Activated CD4-positive, alpha-beta T cell treated with anti-CD3 and anti-CD28 coated beads for 24 hours (primary cell): ENCODE data around the gene RABGAP1.

Experiments used
- DNase-seq, 2 donors: peaks; one replicate each; pipeline ENCODE4 v3.0.0-alpha.2; 2020; ENCODE audit warnings: low read depth in 2 of 2

RABGAP1 gene

DNA sequence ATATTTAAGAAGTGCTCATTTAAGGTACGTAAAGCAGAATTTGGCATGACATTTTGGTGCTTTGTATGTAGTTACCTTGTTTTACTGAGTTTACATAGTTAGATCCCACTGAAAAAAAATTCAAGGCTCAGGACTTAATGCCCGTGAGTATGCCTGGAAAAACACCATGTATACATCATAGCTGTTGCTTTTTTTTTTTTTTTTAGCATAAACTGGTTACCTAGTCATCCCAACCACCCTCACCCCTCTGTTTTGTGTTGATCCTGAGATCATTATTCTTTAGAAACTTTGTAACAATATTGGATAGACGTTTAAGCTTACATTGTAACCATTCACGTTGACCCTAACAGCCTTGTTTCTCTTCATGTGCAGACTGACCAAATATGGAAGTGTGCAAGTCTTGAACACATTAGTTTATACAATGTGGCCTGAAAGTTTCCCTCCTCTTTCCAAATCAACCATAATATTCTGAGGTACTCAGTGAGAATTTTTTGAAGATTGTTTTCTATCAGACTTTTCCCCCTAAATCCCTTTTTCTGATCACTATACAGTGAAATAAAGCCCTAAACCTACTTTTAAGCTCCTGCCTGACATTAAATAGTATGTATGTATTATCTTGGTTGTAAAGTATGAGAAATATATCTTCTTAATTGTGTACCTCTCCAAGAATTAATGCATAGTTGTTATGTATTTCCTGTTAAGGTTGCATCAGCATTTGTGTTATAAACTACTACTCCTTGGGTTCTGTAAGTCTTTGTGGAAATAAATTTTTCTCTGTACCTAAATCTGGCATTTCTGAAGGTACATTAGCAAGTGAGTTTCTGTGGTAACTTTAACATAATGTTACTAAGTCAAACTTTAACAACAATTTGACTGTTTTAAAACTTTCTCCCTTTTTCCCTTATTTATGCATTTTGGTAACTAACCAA, 4.4 kb downstream of the RABGAP1 start:
- DNase-seq: no peak

DNA sequence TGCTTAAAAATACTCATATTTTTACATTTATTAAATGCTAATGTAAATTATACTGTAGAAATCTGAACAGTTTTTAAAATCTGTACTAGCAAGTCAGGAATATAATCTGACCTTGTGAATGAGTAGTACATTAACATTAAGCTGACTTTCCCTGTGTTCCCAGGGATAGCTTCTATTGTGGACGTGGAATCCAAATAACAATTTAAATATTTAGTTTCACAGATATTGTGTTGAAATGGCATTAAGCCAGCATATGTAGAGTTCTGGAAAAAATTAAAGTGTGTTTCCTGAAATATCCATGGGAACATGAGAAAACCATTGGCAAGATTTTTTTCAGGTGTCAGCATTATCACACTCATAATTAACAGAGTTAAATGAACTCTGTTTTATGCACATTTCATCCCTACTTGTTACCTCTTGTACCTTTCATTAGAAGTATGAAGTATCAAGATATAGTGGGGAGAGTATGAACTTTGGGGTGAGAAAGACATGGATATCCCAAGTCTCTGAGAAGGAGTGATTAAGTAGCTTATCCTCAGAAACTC, 5.7 kb downstream of the RABGAP1 start:
- DNase-seq: no peak

- DNase-seq: no peak
Observed at GRCh38 chr9:122948313-122948712, 7.5 kb downstream of the RABGAP1 start.

GRCh38 chr9:122949696-122950095, 8.9 kb downstream of the RABGAP1 start:
- no peak for DNase-seq

- no peak for DNase-seq
Observed at GRCh38 chr9:122950263-122950662, 9.4 kb downstream of the RABGAP1 start.

DNA sequence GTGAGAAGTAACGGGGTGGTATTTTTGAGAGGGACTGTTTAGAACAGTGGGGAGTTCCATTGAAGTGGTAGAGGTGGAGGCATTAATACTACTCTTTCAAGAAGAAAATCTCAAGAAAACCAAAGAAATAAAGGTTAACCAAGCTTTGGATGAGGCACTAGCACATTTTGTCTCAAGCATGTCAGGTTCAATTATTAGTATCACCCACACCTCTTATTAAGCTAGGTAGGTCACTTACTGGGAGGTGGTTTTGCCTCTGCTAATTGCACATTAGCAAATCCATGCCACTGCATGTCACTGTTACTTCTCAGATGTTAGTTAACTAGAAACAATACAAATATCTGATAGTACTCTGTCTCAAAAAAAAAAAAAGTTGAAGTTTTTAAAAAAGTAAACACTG, 10.2 kb downstream of the RABGAP1 start:
- DNase-seq: no peak

DNA sequence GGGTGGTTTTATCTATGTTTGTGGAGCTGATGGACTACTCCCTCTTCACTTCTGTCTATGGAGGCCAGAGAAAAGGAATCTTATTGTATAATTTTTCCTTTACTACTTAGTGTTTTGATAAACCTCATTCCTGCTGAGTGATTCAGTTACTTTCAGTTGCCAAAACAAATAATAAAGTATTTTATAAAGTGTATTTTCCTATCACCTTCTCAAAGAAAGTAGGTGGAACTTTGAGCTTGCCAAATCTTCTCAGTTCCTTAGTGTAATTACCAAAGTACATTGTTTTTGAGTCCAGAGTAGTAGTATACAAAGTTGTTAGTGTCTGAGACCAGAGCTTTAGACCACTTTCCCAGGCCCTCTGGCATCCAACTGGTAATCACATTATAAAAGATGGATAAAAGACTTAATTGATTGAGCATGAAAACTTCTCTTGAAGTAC, 13.5 kb downstream of the RABGAP1 start:
- no peak for DNase-seq

- DNase-seq: no peak
Observed at GRCh38 chr9:122955961-122956360, 15.1 kb downstream of the RABGAP1 start.

- no peak for DNase-seq
Observed at GRCh38 chr9:122961139-122961538, 20.3 kb downstream of the RABGAP1 start.

- no peak for DNase-seq
Observed at GRCh38 chr9:122975196-122975595, 34.4 kb downstream of the RABGAP1 start.

DNA sequence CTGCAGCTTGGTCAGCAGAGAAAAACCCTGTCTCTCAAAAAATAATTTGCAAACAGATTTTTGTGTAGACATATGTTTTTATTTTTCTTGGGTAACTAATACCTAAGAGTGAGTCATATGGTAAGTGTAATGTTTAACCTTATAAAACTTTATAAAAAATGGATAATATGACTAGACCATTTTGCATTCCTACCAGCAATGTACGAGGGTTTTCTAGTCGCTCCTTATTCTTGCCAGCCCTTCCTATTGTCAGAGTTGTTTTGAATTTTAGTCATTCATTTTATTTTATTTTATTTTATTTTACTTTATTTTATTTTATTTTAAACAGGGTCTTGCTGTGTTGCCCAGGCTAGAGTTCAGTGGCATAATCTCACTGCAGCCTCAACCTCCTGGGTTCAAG, 37.8 kb downstream of the RABGAP1 start:
- DNase-seq: no peak

DNA sequence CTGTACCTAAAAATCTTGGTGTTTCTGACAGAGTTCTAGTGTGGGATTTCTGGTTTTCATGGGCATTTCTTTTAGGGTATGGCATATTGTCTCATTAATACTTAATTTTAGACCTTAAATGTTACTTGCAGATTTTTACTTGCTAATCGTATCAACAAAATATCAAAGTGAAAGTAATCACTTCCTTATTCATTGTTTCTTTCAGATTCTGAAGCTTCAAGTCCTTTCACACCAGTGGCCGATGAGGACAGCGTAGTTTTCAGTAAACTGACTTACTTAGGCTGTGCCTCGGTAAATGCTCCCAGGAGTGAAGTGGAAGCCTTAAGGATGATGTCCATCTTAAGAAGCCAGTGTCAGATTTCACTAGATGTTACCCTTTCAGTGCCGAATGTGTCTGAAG, 45.2 kb downstream of the RABGAP1 start:
- DNase-seq: no peak

- no peak for DNase-seq
Observed at GRCh38 chr9:122988141-122988540, 47.3 kb downstream of the RABGAP1 start.

GRCh38 chr9:122988920-122989621, 48.3 kb downstream of the RABGAP1 start:
- no peak for DNase-seq

GRCh38 chr9:122991370-122991830, 50.6 kb downstream of the RABGAP1 start:
- peak; percentile 4 to 9 for DNase-seq

- DNase-seq: no peak
Observed at GRCh38 chr9:122996586-122996985, 55.8 kb downstream of the RABGAP1 start.

DNA sequence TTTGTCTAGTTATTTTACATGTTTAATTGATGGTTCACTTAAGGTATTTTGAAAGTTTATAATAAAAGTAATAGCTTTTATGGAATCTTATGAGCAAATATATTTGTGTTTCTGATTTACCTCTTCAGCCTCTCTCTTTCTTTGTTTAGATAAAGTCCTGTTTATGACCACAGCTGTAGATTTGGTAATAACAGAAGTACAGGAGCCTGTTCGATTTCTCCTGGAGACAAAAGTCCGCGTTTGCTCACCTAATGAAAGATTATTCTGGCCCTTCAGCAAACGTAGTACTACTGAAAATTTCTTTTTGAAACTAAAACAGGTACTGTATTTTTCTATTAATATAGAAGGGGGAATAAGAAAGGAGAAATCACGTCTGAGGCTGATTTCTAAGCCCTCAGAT, 57.6 kb downstream of the RABGAP1 start:
- no peak for DNase-seq

DNA sequence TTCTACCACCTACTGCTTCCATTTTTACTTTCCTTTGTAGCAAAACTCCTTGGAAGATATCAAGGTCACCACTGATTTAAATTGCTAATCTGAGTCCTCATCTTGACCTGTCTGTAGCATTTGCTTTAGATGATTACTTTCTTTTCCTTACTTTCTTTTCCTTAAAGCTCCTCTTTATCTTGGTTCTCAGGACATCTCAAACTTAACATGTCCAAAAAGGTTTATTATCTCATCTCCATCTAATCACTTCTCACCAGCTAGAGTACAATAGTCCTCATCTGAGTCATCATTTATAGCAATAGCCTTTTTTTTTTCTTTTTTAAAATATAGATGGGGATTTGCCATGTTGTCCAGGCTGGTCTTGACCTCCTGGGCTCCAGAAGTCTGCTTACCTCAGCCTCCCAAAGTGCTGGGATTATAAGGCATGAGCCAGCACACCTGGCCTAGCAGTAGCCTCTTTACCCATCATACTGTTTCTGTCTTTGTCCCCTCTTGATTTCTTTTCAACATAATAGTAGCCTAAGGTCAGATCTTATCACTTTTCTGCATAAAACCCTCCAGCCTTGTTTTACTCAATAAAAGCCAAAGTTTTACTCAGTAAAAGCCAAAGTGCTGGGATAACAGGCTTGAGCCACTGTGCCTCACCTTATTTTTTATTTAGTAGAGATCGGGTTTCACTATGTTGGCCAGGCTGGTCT, 59.7 kb downstream of the RABGAP1 start:
- no peak for DNase-seq

GRCh38 chr9:123002754-123003153, 61.9 kb downstream of the RABGAP1 start:
- DNase-seq: no peak

DNA sequence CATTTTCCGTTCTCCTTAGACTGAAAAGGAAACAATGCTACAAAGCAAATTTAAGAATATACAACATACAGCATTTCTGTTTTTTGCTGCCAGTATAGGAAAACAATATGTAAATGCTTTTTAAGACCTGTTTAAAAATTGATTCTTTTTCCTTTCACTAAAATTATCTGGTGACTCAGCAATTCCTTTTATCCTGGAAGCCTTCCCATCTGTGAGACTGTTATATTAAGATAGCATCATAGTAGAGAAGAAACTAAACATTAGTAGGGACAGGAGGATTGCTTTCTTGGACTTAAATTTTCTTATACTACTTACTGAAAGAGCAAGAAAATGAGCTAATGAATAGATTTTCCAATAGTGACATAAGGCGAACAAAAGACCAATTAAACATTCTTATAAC, 62.6 kb downstream of the RABGAP1 start:
- DNase-seq: no peak

- no peak for DNase-seq
Observed at GRCh38 chr9:123005964-123006363, 65.1 kb downstream of the RABGAP1 start.

DNA sequence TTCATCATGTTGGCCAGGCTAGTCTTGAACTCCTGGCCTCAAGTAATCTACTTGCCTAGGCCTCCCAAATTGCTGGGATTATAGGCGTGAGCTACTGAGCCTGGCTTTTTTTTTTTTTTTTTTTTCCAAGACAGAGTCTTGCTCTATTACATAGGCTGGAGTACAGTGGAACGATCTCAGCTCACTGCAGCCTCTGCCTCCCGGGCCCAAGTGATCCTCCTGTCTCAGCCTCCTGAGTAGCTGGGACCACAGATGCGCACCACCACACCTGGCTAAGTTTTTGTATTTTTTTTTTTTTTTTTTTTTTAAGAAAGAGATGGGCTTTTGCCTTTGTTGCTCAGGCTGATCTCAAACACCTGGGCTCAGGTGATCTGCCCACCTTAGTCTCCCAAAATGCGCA, 66.4 kb downstream of the RABGAP1 start:
- no peak for DNase-seq
